ENCODE measurements around the gene NPTX1.

Gene NPTX1

DNA sequence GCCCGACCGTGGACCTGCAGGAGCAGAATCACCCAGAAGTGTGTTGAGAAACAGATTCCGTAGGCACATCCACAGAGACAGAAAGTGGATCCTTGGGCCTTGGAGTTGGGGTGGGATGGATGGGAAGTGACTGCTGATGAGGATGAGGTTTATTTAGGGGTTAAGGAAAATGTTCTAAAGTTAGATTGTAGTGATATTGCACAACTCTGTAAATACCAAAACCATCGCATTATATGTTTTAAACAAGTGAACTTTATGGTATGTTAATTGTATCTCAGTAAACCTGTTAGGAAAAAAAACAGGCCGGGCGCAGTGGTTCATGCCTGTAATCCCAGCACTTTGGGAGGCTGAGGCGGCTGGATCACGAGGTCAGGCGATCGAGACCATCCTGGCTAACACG, 57.8 kb downstream of the NPTX1 start:
- Histone ChIP-seq H3K27me3 (ENCODE audit: control insufficient read depth in 1 of 2, insufficient read depth in 2 of 2, low read length in 2 of 2) (no peaks in the 10 kb centered on the region), H3K4me1 (ENCODE audit: insufficient read depth, low read length) (peaks cover 21% of the 10 kb centered on the region), H3K9ac (ENCODE audit: low read length) (no peak overlapping the region), H3K4me3 (ENCODE audit: low read depth in 1 of 2, low read length in 2 of 2) (no peak overlapping the region), H3K36me3 (ENCODE audit: insufficient read depth, low read length) (peaks cover 23% of the 10 kb centered on the region), H3K27ac (ENCODE audit: low read depth, low read length) (no peak overlapping the region), H3K9me3 (ENCODE audit: low read length) (no peaks in the 10 kb centered on the region)
